ENCODE data around the gene MYBPC3. TPM values are rescaled to one million over a fixed set of nuclear protein-coding genes. Genes with fewer than 3 reads are reported as not detected.
A peak's percentile ranks its signal among the peaks of the same experiment; 100 is the strongest.
"Not testable (repeated sequence)": the region's sequence is repeated elsewhere in the genome, so short reads cannot be mapped to it uniquely, and the experiment has no call there.

Gene MYBPC3
- total and polyA plus RNA-seq, 4 donors: 0.06 to 0.16 (median 0.15) TPM; not detected in 1

DNA sequence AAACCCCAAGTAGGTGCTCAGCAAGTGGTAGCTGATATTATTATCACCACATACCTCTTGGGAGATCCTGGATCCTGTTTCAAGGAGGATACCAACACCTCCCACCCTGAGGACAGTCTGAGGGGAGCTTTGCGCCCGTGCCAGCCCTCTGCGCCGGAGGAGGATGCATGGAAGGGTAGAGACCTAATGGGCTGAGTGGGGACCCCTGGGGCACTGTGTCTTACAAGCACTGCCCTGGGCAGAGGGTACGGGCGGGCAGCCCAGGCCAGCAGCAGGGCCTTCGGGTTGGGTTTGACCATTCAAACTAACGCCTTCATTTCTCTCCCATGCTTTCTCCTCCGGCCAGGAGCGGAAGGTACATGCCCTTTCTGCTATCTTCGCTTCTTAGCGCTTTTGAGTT lies 26.3 kb downstream of the MYBPC3 start:
- Histone ChIP-seq H3K27ac (ENCODE audit: low read depth, low read length) (no peak overlapping the region), H3K36me3 (ENCODE audit: control insufficient read depth, insufficient read depth, low read length) (peaks cover 24% of the 10 kb centered on the region), H3K27me3 (ENCODE audit: control insufficient read depth, insufficient read depth, low read length) (no peaks in the 10 kb centered on the region), H3K4me3 (ENCODE audit: low read depth, low read length) (no peak overlapping the region), H3K4me1 (ENCODE audit: control insufficient read depth, insufficient read depth, low read length) (peaks cover 4% of the 10 kb centered on the region), H3K9me3 (ENCODE audit: control insufficient read depth, insufficient read depth, low read length) (no peaks in the 10 kb centered on the region)
- 97% methylated on average over 6 of the region's 12 CpGs for WGBS (ENCODE audit: insufficient coverage)
- no peak for DNase-seq (ENCODE audit: low read depth in 4 of 6, low spot score in 6 of 6)

DNA sequence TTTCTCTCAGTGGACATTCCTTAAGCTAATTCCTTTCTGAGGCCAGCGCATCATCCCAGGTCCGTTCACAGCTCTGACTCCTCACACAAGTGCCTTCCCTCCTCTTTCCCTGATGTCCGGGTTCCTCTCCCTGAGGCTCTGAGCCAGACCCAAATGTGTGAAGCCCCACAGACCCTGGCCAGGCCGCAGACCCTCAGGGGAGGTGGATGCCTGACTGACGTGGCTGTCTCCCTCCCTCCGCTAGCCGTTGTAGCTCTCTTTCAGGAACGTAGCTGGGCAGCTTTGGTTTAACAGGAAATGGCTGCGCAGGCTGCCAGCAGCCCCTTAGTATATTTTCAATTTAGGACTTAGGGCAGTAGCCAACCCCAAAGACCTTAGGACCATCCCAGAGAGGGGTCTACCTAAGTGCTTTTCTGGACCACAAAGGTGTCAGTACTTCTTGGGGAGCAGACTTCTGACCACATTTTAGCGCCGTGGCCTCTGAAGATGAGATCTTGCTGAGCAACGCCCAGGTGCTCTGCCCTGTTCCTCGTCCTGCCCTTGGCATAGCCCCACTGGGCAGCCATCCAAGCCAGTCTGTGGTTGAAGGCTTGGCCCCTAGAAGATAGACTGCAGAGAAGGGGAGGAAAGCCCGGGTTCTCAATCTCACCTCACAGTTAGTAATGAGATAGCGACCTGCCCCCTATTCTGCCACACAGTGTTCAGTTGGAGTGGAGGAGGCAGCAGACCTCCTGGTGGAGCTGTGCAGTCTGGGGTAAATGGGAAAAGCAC lies 27.0 kb downstream of the MYBPC3 start:
- no peak overlapping the region for H3K27ac ChIP-seq (ENCODE audit: low read depth, low read length)
- no peaks in the 10 kb centered on the region for H3K27me3 ChIP-seq (ENCODE audit: control insufficient read depth, insufficient read depth, low read length)
- no peak for DNase-seq (ENCODE audit: low read depth in 4 of 6, low spot score in 6 of 6)
- WGBS (ENCODE audit: insufficient coverage): 91% methylated on average over 13 of the region's 15 CpGs
- peaks cover 4% of the 10 kb centered on the region for H3K4me1 ChIP-seq (ENCODE audit: control insufficient read depth, insufficient read depth, low read length)
- H3K4me3 ChIP-seq (ENCODE audit: low read depth, low read length): no peak overlapping the region
- no peaks in the 10 kb centered on the region for H3K9me3 ChIP-seq (ENCODE audit: control insufficient read depth, insufficient read depth, low read length)
- peaks cover 24% of the 10 kb centered on the region for H3K36me3 ChIP-seq (ENCODE audit: control insufficient read depth, insufficient read depth, low read length)

- Histone ChIP-seq H3K4me1 (ENCODE audit: control insufficient read depth, insufficient read depth, low read length) (no peaks in the 10 kb centered on the region), H3K4me3 (ENCODE audit: low read depth, low read length) (no peak overlapping the region), H3K9me3 (ENCODE audit: control insufficient read depth, insufficient read depth, low read length) (no peaks in the 10 kb centered on the region), H3K27ac (ENCODE audit: low read depth, low read length) (no peak overlapping the region), H3K27me3 (ENCODE audit: control insufficient read depth, insufficient read depth, low read length) (no peaks in the 10 kb centered on the region), H3K36me3 (ENCODE audit: control insufficient read depth, insufficient read depth, low read length) (peaks cover 29% of the 10 kb centered on the region)
- 93% methylated on average over 11 of the region's 12 CpGs for WGBS (ENCODE audit: insufficient coverage)
- DNase-seq (ENCODE audit: low read depth in 4 of 6, low spot score in 6 of 6): no peak
Measured at GRCh38 chr11:47324520-47324919, 28.0 kb downstream of the MYBPC3 start.

DNA sequence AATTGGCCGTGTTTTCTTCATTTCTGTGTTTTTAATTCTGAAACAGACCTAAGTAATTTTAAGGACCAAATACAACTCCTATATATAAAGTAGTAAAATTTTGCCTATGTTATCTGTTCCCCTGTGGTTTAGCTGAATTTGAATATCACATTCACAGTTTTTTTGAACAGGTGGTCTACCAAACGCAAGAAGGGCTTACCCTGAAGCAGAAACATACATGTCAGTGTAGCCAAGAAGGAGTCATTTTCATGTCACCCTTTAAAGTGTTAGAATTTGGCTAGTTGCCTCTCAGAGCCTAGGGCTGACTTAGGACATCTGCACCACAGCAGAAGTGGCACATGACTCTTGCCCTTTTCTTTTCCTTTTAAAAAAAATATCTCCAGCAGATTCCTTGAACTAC lies 34.3 kb downstream of the MYBPC3 start:
- Histone ChIP-seq H3K4me1 (ENCODE audit: control insufficient read depth, insufficient read depth, low read length) (no peaks in the 10 kb centered on the region), H3K36me3 (ENCODE audit: control insufficient read depth, insufficient read depth, low read length) (peaks cover 65% of the 10 kb centered on the region), H3K9me3 (ENCODE audit: control insufficient read depth, insufficient read depth, low read length) (no peaks in the 10 kb centered on the region), H3K27me3 (ENCODE audit: control insufficient read depth, insufficient read depth, low read length) (no peaks in the 10 kb centered on the region), H3K4me3 (ENCODE audit: low read depth, low read length) (no peak overlapping the region), H3K27ac (ENCODE audit: low read depth, low read length) (no peak overlapping the region)
- no peak for DNase-seq (ENCODE audit: low read depth in 4 of 6, low spot score in 6 of 6)
- WGBS (ENCODE audit: insufficient coverage): no CpG with 5 or more reads among the region's 2 CpGs

GRCh38 chr11:47317064-47317828 lies 35.3 kb downstream of the MYBPC3 start:
- H3K4me1 ChIP-seq (ENCODE audit: control insufficient read depth, insufficient read depth, low read length): no peaks in the 10 kb centered on the region
- no peak overlapping the region for H3K4me3 ChIP-seq (ENCODE audit: low read depth, low read length)
- no peaks in the 10 kb centered on the region for H3K27me3 ChIP-seq (ENCODE audit: control insufficient read depth, insufficient read depth, low read length)
- peak in 2 of 6 donors; percentile 17 to 38 for DNase-seq (ENCODE audit: low read depth in 4 of 6, low spot score in 6 of 6)
- no CpG with 5 or more reads among the region's 5 CpGs for WGBS (ENCODE audit: insufficient coverage)
- H3K27ac ChIP-seq (ENCODE audit: low read depth, low read length): no peak overlapping the region
- H3K36me3 ChIP-seq (ENCODE audit: control insufficient read depth, insufficient read depth, low read length): peaks cover 61% of the 10 kb centered on the region
- no peaks in the 10 kb centered on the region for H3K9me3 ChIP-seq (ENCODE audit: control insufficient read depth, insufficient read depth, low read length)

- H3K27me3 ChIP-seq (ENCODE audit: control insufficient read depth, insufficient read depth, low read length); DNase-seq (ENCODE audit: low read depth in 4 of 6, low spot score in 6 of 6); H3K4me1 ChIP-seq (ENCODE audit: control insufficient read depth, insufficient read depth, low read length); H3K9me3 ChIP-seq (ENCODE audit: control insufficient read depth, insufficient read depth, low read length); H3K27ac ChIP-seq (ENCODE audit: low read depth, low read length); H3K4me3 ChIP-seq (ENCODE audit: low read depth, low read length): not testable (repeated sequence)
- WGBS (ENCODE audit: insufficient coverage): 92% methylated on average over 6 of the region's 8 CpGs
- peaks cover 61% of the 10 kb centered on the region for H3K36me3 ChIP-seq (ENCODE audit: control insufficient read depth, insufficient read depth, low read length)
Measured at GRCh38 chr11:47316501-47316900, 36.0 kb downstream of the MYBPC3 start.

GRCh38 chr11:47314992-47315391 lies 37.5 kb downstream of the MYBPC3 start:
- no peak for DNase-seq (ENCODE audit: low read depth in 4 of 6, low spot score in 6 of 6)
- Histone ChIP-seq H3K4me3 (ENCODE audit: low read depth, low read length) (no peak overlapping the region), H3K27ac (ENCODE audit: low read depth, low read length) (no peak overlapping the region), H3K4me1 (ENCODE audit: control insufficient read depth, insufficient read depth, low read length) (no peaks in the 10 kb centered on the region), H3K36me3 (ENCODE audit: control insufficient read depth, insufficient read depth, low read length) (peaks cover 65% of the 10 kb centered on the region), H3K27me3 (ENCODE audit: control insufficient read depth, insufficient read depth, low read length) (no peaks in the 10 kb centered on the region), H3K9me3 (ENCODE audit: control insufficient read depth, insufficient read depth, low read length) (no peaks in the 10 kb centered on the region)
- no CpG with 5 or more reads among the region's 5 CpGs for WGBS (ENCODE audit: insufficient coverage)

DNA sequence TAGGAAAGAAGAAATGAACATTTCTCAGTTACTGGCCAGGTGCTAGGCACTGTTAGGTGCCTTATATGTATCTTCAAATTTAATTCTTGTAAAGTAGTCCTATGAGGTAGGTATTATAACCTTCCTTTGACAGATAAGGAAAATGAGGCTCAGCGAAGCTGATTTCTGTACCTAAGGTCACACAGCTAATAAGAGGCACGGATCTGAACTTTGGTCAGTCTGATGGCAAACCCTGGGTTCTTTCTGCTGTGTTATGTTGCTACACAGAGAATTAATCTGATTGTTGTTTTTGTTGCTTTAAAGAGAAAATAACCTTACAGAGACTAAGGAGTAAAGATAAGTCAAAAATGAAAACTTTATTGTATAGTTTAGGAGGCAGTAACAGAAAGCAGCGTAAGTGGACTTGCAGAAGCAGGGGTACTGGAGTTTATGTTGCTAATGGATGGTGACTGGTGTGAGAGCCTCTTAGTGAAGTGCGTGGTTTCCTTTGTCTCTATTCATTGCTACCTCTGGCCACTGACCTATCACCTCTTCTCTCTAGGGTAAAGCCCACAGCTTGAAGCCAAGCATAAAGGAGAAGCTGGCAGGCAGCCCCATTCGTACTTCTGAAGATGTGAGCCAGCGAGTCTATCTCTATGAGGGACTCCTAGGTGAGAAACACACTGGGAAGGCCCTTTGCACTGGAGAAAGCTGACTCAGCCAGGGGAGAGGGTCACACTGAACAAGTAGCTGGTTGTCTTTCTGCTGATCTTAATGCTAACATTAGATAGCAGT lies 44.3 kb downstream of the MYBPC3 start:
- Histone ChIP-seq H3K27me3 (ENCODE audit: control insufficient read depth, insufficient read depth, low read length) (no peaks in the 10 kb centered on the region), H3K27ac (ENCODE audit: low read depth, low read length) (no peak overlapping the region), H3K4me1 (ENCODE audit: control insufficient read depth, insufficient read depth, low read length) (peaks cover 18% of the 10 kb centered on the region), H3K4me3 (ENCODE audit: low read depth, low read length) (no peak overlapping the region), H3K36me3 (ENCODE audit: control insufficient read depth, insufficient read depth, low read length) (peaks cover 77% of the 10 kb centered on the region), H3K9me3 (ENCODE audit: control insufficient read depth, insufficient read depth, low read length) (no peaks in the 10 kb centered on the region)
- no peak for DNase-seq (ENCODE audit: low read depth in 4 of 6, low spot score in 6 of 6)
- 73% methylated on average over 4 of the region's 6 CpGs for WGBS (ENCODE audit: insufficient coverage)

- WGBS (ENCODE audit: insufficient coverage): no CpG with 5 or more reads among the region's 1 CpG
- DNase-seq (ENCODE audit: low read depth in 4 of 6, low spot score in 6 of 6): no peak
- Histone ChIP-seq H3K27ac (ENCODE audit: low read depth, low read length) (peak overlapping the region; percentile 10), H3K4me3 (ENCODE audit: low read depth, low read length) (no peak overlapping the region), H3K36me3 (ENCODE audit: control insufficient read depth, insufficient read depth, low read length) (peaks cover 71% of the 10 kb centered on the region), H3K4me1 (ENCODE audit: control insufficient read depth, insufficient read depth, low read length) (peaks cover 18% of the 10 kb centered on the region), H3K9me3 (ENCODE audit: control insufficient read depth, insufficient read depth, low read length) (peaks cover 2% of the 10 kb centered on the region), H3K27me3 (ENCODE audit: control insufficient read depth, insufficient read depth, low read length) (no peaks in the 10 kb centered on the region)
Measured at GRCh38 chr11:47306484-47306844, 46.0 kb downstream of the MYBPC3 start.
